ACC112 (cell line): ENCODE results near the gene INMT.
A peak's percentile ranks its signal among the peaks of the same experiment; 100 is the strongest.

Experiments
- H2AFZ ChIP-seq: fragments of 200-600 bp; sonication (generic); one replicate; pipeline ENCODE4 v1.6.0; 2017; ENCODE audit warnings: antibody characterized with exemption, low read length; ENCODE audit not compliant: unreplicated experiment
- H3K27ac ChIP-seq: fragments of 200-600 bp; sonication (generic); 2 replicates; pipeline ENCODE4 v1.5.1; 2014; ENCODE audit warnings: low read depth, mild to moderate bottlenecking, antibody characterized with exemption, low read length, moderate library complexity
- H3K27me3 ChIP-seq: fragments of 200-600 bp; sonication (generic); 2 replicates; pipeline ENCODE4 v1.6.1; 2014; ENCODE audit warnings: mild to moderate bottlenecking, antibody characterized with exemption, low read length, moderate library complexity, mixed read lengths; ENCODE audit not compliant: insufficient read depth
- H3K36me3 ChIP-seq: fragments of 200-600 bp; sonication (generic); 2 replicates; pipeline ENCODE4 v1.6.1; 2016; ENCODE audit warnings: mild to moderate bottlenecking, antibody characterized with exemption, low read length, moderate library complexity, mixed read lengths; ENCODE audit not compliant: insufficient read depth
- H3K4me1 ChIP-seq: fragments of 200-600 bp; sonication (generic); one replicate; pipeline ENCODE4 v1.6.1; 2016; ENCODE audit warnings: low read length, mixed read lengths; ENCODE audit not compliant: insufficient read depth, unreplicated experiment, control insufficient read depth
- H3K4me3 ChIP-seq: fragments of 200-600 bp; sonication (generic); 2 replicates; pipeline ENCODE4 v1.5.1; 2014; ENCODE audit warnings: mild to moderate bottlenecking, low read depth, low read length
- H3K79me2 ChIP-seq: fragments of 200-600 bp; sonication (generic); one replicate; pipeline ENCODE4 v1.6.0; 2016; ENCODE audit warnings: low read length; ENCODE audit not compliant: control insufficient read depth, unreplicated experiment, insufficient read depth

Gene INMT

GRCh38 chr7:30799206-30799975 lies 47.5 kb downstream of the INMT start:
- Histone ChIP-seq H2AFZ (no peak overlapping the region), H3K36me3 (no peaks in the 10 kb centered on the region), H3K27me3 (no peaks in the 10 kb centered on the region), H3K4me1 (peaks cover 62% of the 10 kb centered on the region), H3K4me3 (no peak overlapping the region), H3K79me2 (no peaks in the 10 kb centered on the region), H3K27ac (peak overlapping the region; percentile 78)

- Histone ChIP-seq H3K36me3 (no peaks in the 10 kb centered on the region), H3K27ac (peak overlapping the region; percentile 36; the same call in 1 of the 2 replicates), H2AFZ (no peak overlapping the region), H3K27me3 (no peaks in the 10 kb centered on the region), H3K79me2 (no peaks in the 10 kb centered on the region), H3K4me3 (no peak overlapping the region), H3K4me1 (peaks cover 66% of the 10 kb centered on the region)
Observed at GRCh38 chr7:30799976-30800661, 48.2 kb downstream of the INMT start.

GRCh38 chr7:30800785-30801252 lies 48.9 kb downstream of the INMT start:
- Histone ChIP-seq H3K36me3 (no peaks in the 10 kb centered on the region), H2AFZ (no peak overlapping the region), H3K79me2 (no peaks in the 10 kb centered on the region), H3K4me1 (peaks cover 64% of the 10 kb centered on the region), H3K27me3 (no peaks in the 10 kb centered on the region), H3K27ac (no peak overlapping the region), H3K4me3 (no peak overlapping the region)

- Histone ChIP-seq H3K27ac (no peak overlapping the region), H3K4me1 (peaks cover 50% of the 10 kb centered on the region), H2AFZ (no peak overlapping the region), H3K79me2 (no peaks in the 10 kb centered on the region), H3K36me3 (no peaks in the 10 kb centered on the region), H3K27me3 (no peaks in the 10 kb centered on the region), H3K4me3 (no peak overlapping the region)
Observed at GRCh38 chr7:30802812-30803211, 50.9 kb downstream of the INMT start.

GRCh38 chr7:30804078-30804661 lies 52.2 kb downstream of the INMT start:
- no peaks in the 10 kb centered on the region for H3K27me3 ChIP-seq
- H3K27ac ChIP-seq: peak overlapping the region; percentile 75

GRCh38 chr7:30805081-30805691 lies 53.3 kb downstream of the INMT start:
- H3K4me3 ChIP-seq: 0 out of 2 replicates have a peak overlapping the region, but pooled peaks have one; percentile 38
- H3K79me2 ChIP-seq: no peaks in the 10 kb centered on the region
- peaks cover 36% of the 10 kb centered on the region for H3K4me1 ChIP-seq
- H2AFZ ChIP-seq: no peak overlapping the region
- H3K27ac ChIP-seq: no peak overlapping the region
- no peaks in the 10 kb centered on the region for H3K36me3 ChIP-seq
- H3K27me3 ChIP-seq: no peaks in the 10 kb centered on the region

More at GRCh38 chr7:30804078-30804661, 52.2 kb downstream of the INMT start:
- Histone ChIP-seq H3K79me2 (no peaks in the 10 kb centered on the region), H3K4me1 (peaks cover 44% of the 10 kb centered on the region), H2AFZ (peak overlapping the region; percentile 23), H3K4me3 (peak overlapping the region; percentile 38; the same call in 1 of the 2 replicates), H3K36me3 (no peaks in the 10 kb centered on the region)

- H3K79me2 ChIP-seq: no peaks in the 10 kb centered on the region
- H2AFZ ChIP-seq: no peak overlapping the region
- peaks cover 30% of the 10 kb centered on the region for H3K4me1 ChIP-seq
- H3K27me3 ChIP-seq: no peaks in the 10 kb centered on the region
- H3K27ac ChIP-seq: no peak overlapping the region
- no peak overlapping the region for H3K4me3 ChIP-seq
- H3K36me3 ChIP-seq: no peaks in the 10 kb centered on the region
Observed at GRCh38 chr7:30805931-30806330, 54.0 kb downstream of the INMT start.
